Vagina (tissue), 2 donors: ENCODE measurements around the gene ZMIZ1.

Experiments
- POLR2A ChIP-seq, 2 donors: fragments of 450-650 bp; IDR thresholded peaks; one replicate each; pipeline ENCODE4 v1.6.1; 2017; ENCODE audit warnings: antibody characterized with exemption in 2 of 2, mild to moderate bottlenecking in 2 of 2, moderate library complexity in 2 of 2
- TF ChIP-seq, protein P1 (sequence below), 3 experiments: fragments of 450-650 bp in 2 of 3; fragments of 200-600 bp in 1 of 3; sonication (generic) in 1 of 3; IDR thresholded peaks; one replicate each; pipeline ENCODE4 v1.5.1; 2017 to 2019; ENCODE audit warnings: antibody characterized with exemption in 3 of 3, mild to moderate bottlenecking in 2 of 3, moderate library complexity in 2 of 3

DNA sequence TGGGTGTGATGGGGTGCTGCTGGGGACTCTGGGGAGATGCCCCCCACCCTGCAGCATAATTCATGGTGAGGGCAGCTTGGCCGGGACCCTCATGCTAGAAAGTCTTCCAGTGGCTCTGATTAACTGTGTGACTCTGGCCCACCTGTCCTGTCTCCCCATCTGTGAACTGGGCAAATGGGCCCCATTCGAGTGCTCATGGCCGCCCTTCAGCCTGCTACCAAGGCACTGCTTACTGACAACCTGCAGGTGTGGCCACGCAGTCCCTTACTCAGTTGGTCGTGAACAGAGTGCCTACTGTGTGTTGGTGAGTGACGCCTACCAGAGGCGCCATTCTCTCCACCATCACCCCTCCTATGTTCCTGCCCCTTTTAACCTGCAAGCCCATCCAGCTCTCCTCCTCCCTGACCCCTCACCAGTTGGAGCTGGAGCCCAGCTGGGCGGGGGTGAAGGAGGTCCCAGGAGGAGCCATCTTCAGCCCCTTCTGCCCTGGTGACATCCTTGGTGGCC, 109.4 kb downstream of the ZMIZ1 start:
- TF ChIP-seq, protein P1, sequence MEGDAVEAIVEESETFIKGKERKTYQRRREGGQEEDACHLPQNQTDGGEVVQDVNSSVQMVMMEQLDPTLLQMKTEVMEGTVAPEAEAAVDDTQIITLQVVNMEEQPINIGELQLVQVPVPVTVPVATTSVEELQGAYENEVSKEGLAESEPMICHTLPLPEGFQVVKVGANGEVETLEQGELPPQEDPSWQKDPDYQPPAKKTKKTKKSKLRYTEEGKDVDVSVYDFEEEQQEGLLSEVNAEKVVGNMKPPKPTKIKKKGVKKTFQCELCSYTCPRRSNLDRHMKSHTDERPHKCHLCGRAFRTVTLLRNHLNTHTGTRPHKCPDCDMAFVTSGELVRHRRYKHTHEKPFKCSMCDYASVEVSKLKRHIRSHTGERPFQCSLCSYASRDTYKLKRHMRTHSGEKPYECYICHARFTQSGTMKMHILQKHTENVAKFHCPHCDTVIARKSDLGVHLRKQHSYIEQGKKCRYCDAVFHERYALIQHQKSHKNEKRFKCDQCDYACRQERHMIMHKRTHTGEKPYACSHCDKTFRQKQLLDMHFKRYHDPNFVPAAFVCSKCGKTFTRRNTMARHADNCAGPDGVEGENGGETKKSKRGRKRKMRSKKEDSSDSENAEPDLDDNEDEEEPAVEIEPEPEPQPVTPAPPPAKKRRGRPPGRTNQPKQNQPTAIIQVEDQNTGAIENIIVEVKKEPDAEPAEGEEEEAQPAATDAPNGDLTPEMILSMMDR (IDR thresholded peaks at IDR 0.05) = no peak
- no peak for TF ChIP-seq POLR2A (IDR thresholded peaks at IDR 0.05)
